Smooth muscle cell of the brain vasculature (primary cell): Measurements from ENCODE around the gene HBE1.
"Not testable (repeated sequence)": the region's sequence is repeated elsewhere in the genome, so short reads cannot be mapped to it uniquely, and the experiment has no call there.

Source experiments
- DNase-seq: peaks from one replicate; pipeline ENCODE4 v3.0.0-alpha.2; 2012; ENCODE audit warnings: low read depth, low spot score

The HBE1 gene

DNA sequence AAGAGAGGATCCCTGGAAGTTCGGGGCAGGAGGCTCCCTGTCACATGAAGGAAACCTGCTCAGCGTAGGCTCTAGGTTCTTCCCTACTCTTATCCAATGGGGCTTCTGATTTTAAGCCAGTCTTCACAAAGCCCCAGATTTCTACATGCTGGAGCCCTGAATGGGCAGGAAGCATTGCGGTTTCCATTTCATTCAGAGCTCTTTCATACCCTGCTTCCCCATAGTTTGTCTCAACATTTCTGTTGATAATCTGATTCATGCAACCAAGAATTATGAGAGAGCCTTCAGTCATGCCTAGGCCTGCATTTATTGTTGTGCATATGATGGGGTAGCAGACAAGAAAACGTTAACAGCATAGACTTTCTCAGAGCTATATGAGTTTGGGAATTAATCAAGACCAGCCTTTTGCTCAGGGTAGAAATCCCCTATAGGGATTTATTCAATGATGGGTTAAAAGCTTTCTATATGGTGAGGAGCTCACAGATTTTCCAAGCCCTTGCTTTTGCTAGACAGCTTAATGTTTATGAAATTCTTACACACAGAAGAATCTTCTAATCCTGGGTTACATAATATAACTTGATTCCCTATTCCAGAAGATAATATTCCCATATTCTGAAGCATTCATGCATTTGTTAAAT lies 16.1 kb upstream of the HBE1 start:
- no peak for DNase-seq

DNA sequence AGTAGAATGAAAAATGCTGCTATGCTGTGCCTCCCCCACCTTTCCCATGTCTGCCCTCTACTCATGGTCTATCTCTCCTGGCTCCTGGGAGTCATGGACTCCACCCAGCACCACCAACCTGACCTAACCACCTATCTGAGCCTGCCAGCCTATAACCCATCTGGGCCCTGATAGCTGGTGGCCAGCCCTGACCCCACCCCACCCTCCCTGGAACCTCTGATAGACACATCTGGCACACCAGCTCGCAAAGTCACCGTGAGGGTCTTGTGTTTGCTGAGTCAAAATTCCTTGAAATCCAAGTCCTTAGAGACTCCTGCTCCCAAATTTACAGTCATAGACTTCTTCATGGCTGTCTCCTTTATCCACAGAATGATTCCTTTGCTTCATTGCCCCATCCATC lies 14.9 kb upstream of the HBE1 start:
- no peak for DNase-seq

DNA sequence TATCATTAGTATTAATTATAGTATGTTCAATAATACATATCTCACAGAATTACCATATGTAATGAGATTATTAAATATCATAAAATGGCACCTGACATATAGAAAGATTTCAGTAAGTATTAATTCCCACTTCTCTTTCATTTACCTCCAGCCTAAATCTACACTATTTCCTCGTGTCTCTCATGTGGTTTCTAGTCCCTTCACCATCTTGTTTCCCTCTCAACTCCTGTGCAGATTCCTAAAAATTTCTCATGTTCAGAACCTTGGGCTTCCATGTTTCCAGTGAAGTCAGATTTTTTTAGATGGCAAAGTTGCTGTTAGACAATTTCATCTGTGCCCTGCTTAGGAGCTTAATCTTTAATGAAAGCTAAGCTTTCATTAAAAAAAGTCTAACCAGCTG lies 14.1 kb upstream of the HBE1 start:
- DNase-seq, result no peak

DNA sequence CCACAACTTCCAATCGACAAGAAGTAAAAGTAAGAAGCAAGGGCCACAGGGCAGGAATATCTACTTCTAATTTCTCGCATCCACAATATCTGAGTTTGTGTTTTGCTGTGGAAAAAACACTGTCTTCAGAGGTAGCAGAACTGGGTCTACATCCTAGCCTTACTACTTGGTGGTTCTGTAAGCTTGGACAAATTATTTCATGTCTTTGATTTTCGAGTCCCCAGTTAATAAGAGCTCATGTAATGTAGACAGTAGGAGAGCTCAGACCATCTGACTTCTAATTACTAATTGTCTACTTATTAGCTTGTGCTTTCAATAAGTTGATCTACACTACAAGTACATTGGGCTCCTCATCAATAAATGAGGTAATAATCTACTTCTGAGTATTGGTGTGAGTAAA lies 13.3 kb upstream of the HBE1 start:
- DNase-seq, result no peak

DNA sequence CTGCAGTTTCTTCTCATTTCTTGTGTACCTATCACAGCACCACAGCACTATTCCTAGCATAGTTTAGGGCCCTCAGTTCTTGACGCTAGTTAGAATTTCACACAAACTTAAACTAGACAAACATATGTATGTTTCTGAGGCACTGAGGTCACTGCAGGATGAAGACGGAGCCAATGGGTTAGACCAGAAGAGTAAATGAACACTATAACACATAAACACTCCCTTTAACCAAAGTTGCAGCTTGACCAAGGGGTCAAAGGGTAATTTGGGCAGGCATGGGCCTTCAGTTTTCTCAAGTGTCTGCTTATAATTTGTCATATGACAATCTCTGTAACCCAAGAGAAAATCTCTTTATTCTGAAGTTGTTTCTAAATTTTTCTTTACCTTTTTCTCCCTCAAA lies 12.9 kb upstream of the HBE1 start:
- no peak for DNase-seq

DNA sequence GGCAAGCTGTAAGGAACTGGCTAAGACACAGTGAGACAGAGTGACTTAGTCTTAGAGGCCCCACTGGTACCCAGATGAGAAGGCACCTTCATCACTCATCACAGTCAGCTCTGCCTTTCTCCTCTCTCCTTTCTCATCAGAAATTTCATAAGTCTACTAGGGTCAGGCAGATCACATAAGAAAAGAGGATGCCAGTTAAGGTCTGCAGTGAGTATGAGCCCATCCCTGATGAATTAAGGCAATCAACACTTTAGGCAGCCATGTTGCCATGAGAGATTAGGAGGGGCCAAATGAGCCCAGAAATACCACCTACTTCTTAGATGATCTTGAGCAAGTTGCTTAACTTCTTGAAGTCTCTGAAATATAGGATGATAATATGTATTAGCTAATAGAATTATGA lies 11.9 kb upstream of the HBE1 start:
- no peak for DNase-seq

DNA sequence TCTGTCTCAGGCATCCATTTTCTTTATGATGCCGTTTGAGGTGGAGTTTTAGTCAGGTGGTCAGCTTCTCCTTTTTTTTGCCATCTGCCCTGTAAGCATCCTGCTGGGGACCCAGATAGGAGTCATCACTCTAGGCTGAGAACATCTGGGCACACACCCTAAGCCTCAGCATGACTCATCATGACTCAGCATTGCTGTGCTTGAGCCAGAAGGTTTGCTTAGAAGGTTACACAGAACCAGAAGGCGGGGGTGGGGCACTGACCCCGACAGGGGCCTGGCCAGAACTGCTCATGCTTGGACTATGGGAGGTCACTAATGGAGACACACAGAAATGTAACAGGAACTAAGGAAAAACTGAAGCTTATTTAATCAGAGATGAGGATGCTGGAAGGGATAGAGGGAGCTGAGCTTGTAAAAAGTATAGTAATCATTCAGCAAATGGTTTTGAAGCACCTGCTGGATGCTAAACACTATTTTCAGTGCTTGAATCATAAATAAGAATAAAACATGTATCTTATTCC lies 10.9 kb upstream of the HBE1 start:
- DNase-seq, result peak; percentile 98

DNA sequence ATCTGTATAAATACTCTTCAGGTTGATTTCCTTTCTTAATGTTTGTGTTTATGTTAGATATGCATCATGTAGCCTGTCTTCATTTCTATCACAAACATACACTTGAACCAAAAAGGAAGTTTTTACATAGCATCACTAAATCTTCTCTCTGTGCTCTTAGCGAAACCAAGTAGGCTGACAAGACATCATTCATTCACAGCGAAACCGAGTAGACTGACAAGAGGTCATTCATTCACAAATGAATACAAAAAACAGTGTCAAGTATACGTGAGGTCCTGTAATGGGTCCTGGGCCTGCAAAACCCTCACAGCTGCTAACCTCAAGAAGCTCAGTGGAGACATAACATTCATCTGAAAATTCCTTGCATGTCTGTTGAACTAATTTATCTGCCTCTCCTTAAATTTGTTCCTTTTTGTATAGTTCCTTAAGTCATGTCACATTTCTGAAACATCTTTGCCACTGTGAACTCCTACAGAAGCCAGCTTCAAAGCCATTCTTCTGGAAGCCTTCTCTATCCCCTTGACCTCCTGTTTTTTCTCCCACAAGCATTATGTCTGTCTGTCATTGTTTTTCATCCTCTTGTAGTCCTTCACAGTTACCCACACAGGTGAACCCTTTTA lies 9.8 kb upstream of the HBE1 start:
- no peak for DNase-seq

DNA sequence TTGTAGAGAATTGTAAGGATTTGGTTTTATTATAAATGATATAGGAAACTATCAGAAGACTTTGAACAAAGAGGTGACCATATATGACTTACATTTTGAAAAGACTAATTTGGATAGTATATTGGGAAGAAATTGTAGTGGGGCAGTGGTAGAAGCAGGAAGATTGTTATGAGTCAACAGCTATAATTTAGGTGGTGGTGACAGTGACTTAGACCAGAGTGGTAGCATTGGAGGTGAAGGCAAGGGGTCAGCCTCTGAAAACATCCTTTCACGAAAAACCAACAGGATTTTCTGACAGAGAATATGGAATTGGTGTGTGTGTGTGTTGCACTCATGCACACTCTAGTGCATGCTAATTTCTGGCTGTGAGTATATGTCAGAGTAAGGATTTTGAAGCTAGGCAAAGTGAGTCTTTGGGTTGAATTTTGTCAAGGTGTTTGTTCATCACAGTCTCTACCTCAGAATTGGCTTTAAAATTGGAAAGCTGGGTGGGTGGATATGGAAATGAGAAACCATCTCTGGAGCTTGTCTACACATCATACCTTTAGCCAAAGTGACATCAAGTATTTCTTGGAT lies 8.2 kb upstream of the HBE1 start:
- DNase-seq, result no peak

DNA sequence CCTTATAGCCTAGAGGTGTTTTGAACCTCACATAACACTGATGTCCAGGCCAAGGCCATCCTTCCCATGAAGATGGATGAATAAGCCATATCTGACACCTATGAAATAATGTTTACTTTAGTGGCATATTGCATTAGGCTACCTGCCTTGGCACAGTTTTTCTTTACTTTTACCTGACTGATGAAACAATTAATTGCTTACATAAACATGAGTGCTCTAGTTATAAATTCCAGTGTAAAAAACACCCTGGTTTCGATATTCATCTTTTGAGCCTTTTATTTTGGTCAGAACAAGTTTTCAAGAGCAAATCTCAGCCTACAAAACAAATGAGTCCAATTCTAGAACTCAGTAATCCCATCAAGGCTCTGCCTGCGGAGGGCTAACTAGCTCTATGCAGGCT lies 7.0 kb upstream of the HBE1 start:
- no peak for DNase-seq

DNA sequence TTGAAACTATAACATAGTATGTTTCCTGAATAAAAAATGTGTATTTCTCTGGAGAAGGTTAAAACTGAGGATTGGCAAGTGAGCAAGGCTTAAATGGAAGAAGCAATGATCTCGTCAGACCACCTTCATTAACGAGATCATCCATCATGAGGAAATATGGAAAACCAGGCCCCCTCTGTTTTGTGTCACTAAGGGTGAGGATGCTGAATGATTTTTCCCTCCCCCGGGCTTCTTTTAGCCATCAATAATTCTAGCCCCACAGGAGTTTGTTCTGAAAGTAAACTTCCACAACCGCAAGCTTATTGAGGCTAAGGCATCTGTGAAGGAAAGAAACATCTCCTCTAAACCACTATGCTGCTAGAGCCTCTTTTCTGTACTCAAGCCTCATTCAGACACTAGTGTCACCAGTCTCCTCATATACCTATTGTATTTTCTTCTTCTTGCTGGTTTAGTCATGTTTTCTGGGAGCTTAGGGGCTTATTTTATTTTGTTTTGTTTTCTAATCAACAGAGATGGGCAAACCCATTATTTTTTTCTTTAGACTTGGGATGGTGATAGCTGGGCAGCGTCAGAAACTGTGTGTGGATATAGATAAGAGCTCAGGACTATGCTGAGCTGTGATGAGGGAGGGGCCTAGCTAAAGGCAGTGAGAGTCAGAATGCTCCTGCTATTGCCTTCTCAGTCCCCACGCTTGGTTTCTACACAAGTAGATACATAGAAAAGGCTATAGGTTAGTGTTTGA lies 5.8 kb upstream of the HBE1 start:
- DNase-seq, result no peak

DNA sequence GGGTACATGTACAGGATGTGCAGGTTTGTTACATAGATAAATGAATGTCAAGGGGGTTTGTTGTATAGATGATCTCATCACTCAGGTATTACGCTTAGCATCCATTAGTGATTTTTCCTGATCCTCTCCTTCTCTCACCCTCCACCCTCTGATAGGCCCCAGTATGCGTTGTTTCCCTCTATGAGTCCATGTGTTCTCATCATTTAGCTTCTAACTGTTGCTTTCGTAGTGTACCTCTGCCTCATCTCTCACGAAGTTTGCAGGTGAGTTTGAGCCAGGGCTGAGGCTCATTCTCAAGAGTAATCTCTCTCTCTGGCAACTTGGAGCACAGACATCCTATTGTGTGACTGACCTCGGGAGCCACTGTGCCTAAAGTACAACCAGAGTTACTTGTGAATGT lies 4.7 kb upstream of the HBE1 start:
- no peak for DNase-seq

DNA sequence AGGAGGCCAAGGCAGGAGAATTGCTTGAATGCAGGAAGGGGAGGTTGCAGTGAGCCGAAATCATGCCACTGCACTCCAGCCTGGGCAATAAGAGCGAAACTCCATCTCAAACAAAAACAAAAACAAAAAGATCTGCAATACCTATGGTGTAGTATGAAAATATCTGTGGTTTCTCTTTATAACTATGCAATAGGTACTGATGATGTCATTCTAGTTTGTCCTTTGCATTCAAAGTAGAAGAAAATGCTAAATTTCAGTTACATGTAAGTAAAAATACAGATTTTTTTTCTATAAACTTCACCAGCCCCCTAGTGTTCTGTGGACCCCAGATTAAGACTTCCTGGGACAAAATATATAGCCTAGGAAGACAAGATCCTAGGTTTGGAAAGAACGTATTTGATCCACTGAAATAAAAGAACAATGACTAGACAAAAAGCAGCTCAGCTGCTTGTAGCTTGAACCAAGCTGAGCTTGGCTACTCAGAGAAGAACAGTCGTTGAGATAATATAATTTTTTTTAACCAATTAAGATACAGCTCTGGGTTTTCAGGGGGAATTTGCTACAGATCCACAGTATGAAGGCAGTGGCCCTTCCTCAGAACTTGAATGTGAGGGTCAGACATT lies 2.8 kb upstream of the HBE1 start:
- no peak for DNase-seq

DNA sequence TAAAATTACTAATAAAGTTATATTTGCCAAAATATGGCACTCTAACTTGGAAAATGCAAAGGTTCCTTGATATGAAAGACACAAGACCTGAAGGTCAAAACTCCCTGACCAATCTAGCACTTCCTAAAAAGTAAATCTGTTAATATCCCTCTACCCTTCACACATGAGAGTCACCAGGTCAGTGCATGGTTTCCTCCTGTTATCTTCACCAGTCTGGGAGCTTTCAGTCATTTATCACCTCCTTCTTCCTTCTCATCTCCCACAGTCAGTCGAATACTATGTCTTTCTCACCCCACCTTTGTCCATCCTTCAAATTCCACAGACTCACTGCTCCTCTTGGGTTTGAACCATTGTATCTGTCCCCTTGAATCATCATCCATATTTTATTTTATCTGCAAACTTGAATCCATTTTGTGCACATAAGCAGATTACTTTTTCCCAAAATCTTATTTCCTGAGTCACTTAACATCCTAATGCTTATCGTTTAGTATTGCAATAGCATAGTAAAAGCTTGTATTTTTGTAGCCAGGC lies 2.6 kb downstream of the HBE1 start:
- DNase-seq, result no peak

DNA sequence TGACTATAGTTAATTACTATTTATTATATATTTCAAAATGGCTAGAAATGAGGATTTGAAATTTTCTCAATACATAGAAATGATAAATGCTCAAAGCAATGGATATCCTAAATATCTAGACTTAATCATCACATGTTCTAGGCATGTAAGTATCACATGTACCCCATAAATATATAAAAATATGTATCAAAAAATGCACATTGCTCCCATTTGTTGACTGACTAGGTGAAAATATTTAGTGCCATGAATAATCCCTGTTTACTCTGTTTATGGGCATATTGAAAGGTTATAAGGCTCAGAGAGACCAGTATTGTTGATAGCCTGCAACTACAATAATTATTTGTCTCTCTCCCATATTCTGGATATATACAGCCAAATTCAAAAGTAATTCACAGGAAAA lies 3.1 kb downstream of the HBE1 start:
- no peak for DNase-seq

DNA sequence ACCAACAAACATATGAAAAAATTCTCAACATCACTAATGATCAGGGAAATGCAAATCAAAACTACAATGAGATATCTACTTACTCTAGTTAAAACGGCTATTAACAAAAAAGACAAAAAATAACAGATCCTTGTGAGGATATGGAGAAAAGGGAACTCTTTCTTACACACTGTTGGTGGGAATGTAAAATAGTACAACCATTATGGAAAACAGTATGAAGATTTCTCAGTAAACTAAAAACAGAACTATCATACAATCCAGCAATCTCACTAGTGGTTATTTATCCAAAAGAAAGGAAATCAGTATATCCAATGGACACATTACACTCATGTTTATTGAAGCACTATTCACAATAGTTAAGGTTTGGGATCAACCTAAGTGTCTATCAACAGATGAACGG lies 3.9 kb downstream of the HBE1 start:
- DNase-seq, result no peak

DNA sequence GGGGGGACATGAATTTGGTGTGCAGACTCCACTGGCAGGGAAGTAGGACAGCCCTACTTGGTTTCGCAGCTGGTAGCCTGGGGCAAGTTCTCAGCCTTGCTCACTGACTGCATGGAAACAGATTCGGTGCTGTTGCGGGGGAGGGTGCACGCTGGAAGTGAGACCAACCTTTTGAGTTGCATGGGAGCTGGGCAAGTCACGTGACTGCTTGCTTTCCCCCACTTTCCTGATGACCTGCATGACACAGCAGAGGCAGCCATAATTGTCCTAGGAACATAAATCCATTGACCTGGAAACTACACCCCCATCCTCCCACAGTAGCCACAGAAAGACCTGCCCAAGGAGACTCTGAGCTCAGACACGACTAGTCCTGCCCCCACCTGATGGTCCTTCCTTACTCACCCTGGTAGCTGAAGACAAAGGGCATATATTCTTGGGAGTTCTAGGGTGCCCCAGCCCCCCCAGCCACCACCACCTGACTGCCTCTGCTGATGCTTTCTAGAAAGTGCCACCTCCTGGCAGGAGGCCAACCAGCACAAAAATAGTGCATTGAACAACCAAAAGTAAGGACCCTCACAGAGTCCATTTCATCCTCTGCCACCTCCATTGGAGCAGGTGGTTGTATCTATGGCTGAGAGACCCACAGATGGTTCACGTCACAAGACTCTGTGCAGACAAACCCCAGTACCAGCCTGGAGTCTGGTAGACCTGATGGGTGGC lies 11.0 kb downstream of the HBE1 start:
- DNase-seq, result no peak

DNA sequence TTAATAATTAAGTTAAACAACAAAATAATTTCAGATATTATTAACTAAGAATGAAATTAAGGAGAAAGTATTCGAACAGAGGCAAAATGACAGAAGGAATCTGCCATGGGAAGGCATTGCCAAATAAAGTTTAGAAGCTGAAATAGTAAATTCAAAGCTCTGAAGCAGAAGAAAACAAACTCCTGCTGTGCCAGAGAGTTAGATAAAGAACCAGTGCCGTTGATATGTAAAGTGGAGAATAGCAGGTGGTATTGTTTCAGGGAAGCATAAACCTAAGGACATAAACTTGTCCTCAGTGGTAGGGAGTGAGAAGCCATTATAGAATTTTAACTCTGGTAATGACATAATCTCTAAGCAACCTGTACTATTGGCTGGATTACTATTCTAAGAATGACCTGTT lies 12.4 kb downstream of the HBE1 start:
- DNase-seq, result no peak

DNA sequence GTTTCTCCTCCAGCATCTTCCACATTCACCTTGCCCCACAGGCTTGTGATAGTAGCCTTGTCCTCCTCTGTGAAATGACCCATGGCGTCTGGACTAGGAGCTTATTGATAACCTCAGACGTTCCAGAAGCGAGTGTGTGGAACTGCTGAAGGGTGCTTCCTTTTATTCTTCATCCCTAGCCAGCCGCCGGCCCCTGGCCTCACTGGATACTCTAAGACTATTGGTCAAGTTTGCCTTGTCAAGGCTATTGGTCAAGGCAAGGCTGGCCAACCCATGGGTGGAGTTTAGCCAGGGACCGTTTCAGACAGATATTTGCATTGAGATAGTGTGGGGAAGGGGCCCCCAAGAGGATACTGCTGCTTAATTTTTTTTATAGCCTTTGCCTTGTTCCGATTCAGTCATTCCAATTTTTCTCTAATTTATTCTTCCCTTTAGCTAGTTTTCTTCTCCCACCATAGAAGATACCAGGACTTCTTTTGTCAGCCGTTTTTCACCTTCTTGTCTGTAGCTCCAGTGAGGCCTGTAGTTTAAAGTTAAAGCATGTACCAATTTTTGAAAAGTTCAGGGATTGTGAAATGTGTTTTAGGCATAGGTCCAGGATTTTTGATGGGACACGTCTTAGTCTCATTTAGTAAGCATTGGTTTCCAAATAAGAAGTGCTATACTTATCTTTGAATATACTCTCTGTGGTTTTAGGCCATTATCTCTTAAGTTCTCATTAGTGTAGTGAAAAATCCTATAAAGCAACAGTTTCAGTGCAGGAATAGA lies 14.9 kb downstream of the HBE1 start, which contains the start of gene HBG2:
Gene HBG2, minus strand, starts transcription at position 136 of the 768 bp plus-strand sequence. Its CDS starts 53 bp downstream, at position 83.
- DNase-seq, result not testable (repeated sequence)

DNA sequence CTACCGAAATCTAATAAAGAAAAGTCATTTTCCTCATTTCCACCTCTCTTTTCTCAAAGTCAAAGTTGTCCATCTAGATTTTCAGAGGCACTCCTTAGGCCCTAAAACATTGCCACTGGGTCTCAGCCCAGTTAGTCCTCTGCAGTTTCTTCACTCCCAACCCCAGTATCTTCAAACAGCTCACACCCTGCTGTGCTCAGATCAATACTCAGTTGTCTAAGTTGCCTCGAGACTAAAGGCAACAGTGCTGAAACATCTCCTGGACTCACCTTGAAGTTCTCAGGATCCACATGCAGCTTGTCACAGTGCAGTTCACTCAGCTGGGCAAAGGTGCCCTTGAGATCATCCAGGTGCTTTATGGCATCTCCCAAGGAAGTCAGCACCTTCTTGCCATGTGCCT lies 15.7 kb downstream of the HBE1 start:
- DNase-seq, result not testable (repeated sequence)
